ENCODE measurements around the gene NRN1L. TPM values are rescaled to one million over a fixed set of nuclear protein-coding genes. Genes with fewer than 3 reads are reported as not detected.
A peak's percentile ranks its signal among the peaks of the same experiment; 100 is the strongest.

Gene NRN1L
- total RNA-seq, 1 donor from 2014 or later = not detected

DNA sequence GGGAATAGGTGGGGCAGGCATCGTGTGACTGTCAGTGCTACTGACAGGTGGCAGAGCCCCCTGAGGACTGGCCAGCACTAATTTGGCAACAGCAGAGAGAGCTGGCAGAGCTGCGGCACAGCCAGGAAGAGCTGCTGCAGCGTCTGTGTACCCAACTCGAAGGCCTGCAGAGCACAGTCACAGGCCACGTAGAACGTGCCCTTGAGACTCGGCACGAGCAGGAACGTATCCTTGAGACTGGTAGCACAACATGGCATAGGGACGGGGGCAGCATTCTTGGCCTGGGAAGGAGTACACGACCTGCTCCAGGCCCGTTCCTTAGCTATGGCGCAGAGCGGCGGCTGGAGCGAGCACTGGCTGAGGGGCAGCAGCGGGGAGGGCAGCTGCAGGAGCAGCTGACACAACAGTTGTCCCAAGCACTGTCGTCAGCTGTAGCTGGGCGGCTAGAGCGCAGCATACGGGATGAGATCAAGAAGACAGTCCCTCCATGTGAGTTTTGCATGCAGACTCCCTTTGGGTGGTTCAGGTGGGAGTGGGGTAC is 3.0 kb upstream of the NRN1L start:
- H3K27ac Mint-ChIP-seq = no peak overlapping the region
- H3K4me1 Mint-ChIP-seq = peaks cover 6% of the 10 kb centered on the region

DNA sequence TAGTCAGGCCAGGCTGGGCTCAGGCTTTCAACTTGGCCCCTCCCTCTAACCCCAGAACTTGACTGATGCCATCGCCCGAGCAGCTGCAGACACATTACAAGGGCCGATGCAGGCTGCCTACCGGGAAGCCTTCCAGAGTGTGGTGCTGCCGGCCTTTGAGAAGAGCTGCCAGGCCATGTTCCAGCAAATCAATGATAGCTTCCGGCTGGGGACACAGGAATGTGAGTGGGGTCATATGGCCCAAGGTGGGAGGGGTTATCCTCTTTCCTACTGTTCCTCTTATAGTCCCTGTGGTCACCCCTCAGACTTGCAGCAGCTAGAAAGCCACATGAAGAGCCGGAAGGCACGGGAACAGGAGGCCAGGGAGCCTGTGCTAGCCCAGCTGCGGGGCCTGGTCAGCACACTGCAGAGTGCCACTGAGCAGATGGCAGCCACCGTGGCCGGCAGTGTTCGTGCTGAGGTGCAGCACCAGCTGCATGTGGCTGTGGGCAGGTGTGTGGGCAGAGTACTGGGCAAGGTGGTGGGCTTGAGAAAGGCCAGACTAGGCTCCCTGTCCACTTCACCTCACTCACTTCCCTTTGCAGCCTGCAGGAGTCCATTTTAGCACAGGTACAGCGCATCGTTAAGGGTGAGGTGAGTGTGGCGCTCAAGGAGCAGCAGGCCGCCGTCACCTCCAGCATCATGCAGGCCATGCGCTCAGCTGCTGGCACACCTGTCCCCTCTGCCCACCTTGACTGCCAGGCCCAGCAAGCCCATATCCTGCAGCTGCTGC is 2.1 kb upstream of the NRN1L start:
- DNase-seq (ENCODE audit: low spot score in 2 of 2, unreplicated experiment in 2 of 2) = no peak
- Mint-ChIP-seq H3K4me1 (peaks cover 6% of the 10 kb centered on the region), H3K27ac (no peak overlapping the region)

More for the DNA sequence above, 3.0 kb upstream of the NRN1L start:
- no peak for DNase-seq (ENCODE audit: low spot score in 2 of 2, unreplicated experiment in 2 of 2)
- no peak overlapping the region for H3K4me3 Mint-ChIP-seq
- H3K9me3 Mint-ChIP-seq = no peaks in the 10 kb centered on the region
- TF ChIP-seq CTCF (IDR thresholded peaks at IDR 0.05; ENCODE audit: unreplicated experiment) = no peak
- H3K36me3 Mint-ChIP-seq = peaks cover 33% of the 10 kb centered on the region
- no peaks in the 10 kb centered on the region for H3K27me3 Mint-ChIP-seq (ENCODE audit: low read depth)

GRCh38 chr16:67883146-67883871 is 1.4 kb upstream of the NRN1L start:
- Mint-ChIP-seq H3K36me3 (peaks cover 33% of the 10 kb centered on the region), H3K27me3 (ENCODE audit: low read depth) (no peaks in the 10 kb centered on the region), H3K4me1 (peaks cover 6% of the 10 kb centered on the region), H3K27ac (peak overlapping the region; percentile 50), H3K9me3 (no peaks in the 10 kb centered on the region), H3K4me3 (no peak overlapping the region)
- no peak for DNase-seq (ENCODE audit: low spot score in 2 of 2, unreplicated experiment in 2 of 2)
- TF ChIP-seq CTCF (IDR thresholded peaks at IDR 0.05; ENCODE audit: unreplicated experiment) = no peak

More for the DNA sequence above, 2.1 kb upstream of the NRN1L start:
- peaks cover 33% of the 10 kb centered on the region for H3K36me3 Mint-ChIP-seq
- H3K9me3 Mint-ChIP-seq = no peaks in the 10 kb centered on the region
- no peaks in the 10 kb centered on the region for H3K27me3 Mint-ChIP-seq (ENCODE audit: low read depth)
- no peak for TF ChIP-seq CTCF (IDR thresholded peaks at IDR 0.05; ENCODE audit: unreplicated experiment)
- no peak overlapping the region for H3K4me3 Mint-ChIP-seq

GRCh38 chr16:67883872-67884261 is 818 bp upstream of the NRN1L start:
- Mint-ChIP-seq H3K27me3 (ENCODE audit: low read depth) (no peaks in the 10 kb centered on the region), H3K4me1 (peaks cover 6% of the 10 kb centered on the region), H3K9me3 (no peaks in the 10 kb centered on the region), H3K36me3 (peaks cover 33% of the 10 kb centered on the region), H3K27ac (no peak overlapping the region), H3K4me3 (no peak overlapping the region)
- DNase-seq (ENCODE audit: low spot score in 2 of 2, unreplicated experiment in 2 of 2) = peak; percentile 45 to 83
- TF ChIP-seq CTCF (IDR thresholded peaks at IDR 0.05; ENCODE audit: unreplicated experiment) = peak; percentile 81

GRCh38 chr16:67885545-67885944 is 860 bp downstream of the NRN1L start:
- no peak for DNase-seq (ENCODE audit: low spot score in 2 of 2, unreplicated experiment in 2 of 2)
- no peaks in the 10 kb centered on the region for H3K9me3 Mint-ChIP-seq
- H3K4me1 Mint-ChIP-seq = peaks cover 6% of the 10 kb centered on the region
- no peak overlapping the region for H3K4me3 Mint-ChIP-seq
- no peak overlapping the region for H3K27ac Mint-ChIP-seq
- peaks cover 22% of the 10 kb centered on the region for H3K36me3 Mint-ChIP-seq
- no peak for TF ChIP-seq CTCF (IDR thresholded peaks at IDR 0.05; ENCODE audit: unreplicated experiment)
- no peaks in the 10 kb centered on the region for H3K27me3 Mint-ChIP-seq (ENCODE audit: low read depth)

Data from mesothelial cell of epicardium (in vitro differentiated cells).